MM.1S (cell line): ENCODE measurements around the gene NELL1.

Experiments
- EZH2 ChIP-seq: fragments of 300-600 bp; sonication (generic); optimal IDR thresholded peaks from 2 replicates; pipeline ENCODE3; 2017; ENCODE audit warnings: low read depth, mild to moderate bottlenecking, antibody characterized with exemption, low read length, mixed read lengths
- TF ChIP-seq, protein P1 (sequence below): fragments of 300-600 bp; sonication (generic); IDR thresholded peaks from 2 replicates; pipeline ENCODE4 v1.5.1; 2016; ENCODE audit warnings: antibody characterized with exemption, low read length, mixed read lengths

DNA sequence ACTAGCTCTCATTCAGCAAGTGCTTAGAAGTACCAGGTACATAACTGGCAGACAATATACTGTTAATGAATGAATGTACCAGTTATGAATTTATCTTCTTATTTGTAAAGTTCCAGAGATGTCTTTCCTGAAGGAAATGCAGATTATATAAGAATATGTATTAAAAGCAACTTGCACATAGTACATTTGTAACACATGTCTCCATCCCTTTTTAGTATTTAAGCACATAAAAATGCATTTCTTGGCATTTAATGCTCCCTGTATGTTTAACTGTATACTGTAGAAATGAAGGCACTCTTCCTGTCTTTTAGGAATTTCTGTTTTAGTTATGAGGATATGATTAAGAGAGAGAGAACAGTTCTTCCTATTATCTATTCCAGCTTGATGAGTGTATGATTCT is 241.3 kb downstream of the NELL1 start:
- TF ChIP-seq, protein P1, sequence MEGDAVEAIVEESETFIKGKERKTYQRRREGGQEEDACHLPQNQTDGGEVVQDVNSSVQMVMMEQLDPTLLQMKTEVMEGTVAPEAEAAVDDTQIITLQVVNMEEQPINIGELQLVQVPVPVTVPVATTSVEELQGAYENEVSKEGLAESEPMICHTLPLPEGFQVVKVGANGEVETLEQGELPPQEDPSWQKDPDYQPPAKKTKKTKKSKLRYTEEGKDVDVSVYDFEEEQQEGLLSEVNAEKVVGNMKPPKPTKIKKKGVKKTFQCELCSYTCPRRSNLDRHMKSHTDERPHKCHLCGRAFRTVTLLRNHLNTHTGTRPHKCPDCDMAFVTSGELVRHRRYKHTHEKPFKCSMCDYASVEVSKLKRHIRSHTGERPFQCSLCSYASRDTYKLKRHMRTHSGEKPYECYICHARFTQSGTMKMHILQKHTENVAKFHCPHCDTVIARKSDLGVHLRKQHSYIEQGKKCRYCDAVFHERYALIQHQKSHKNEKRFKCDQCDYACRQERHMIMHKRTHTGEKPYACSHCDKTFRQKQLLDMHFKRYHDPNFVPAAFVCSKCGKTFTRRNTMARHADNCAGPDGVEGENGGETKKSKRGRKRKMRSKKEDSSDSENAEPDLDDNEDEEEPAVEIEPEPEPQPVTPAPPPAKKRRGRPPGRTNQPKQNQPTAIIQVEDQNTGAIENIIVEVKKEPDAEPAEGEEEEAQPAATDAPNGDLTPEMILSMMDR, result no peak
- TF ChIP-seq EZH2, result no peak
